NCI-H2196 (cell line): ENCODE measurements around the gene ZNF749.
A peak's percentile ranks its signal among the peaks of the same experiment; 100 is the strongest.
"Not testable (repeated sequence)": the region's sequence is repeated elsewhere in the genome, so short reads cannot be mapped to it uniquely, and the experiment has no call there.

Source experiments
- DNase-seq: peaks from one replicate; lab custom pipeline; 2025; ENCODE audit not compliant: unreplicated experiment; lab: John Stamatoyannopoulos, UW

The ZNF749 gene

GRCh38 chr19:57465680-57466381, 30.7 kb downstream of the ZNF749 start:
- DNase-seq, result no peak

- DNase-seq, result no peak
These were observed 31.4 kb downstream of the ZNF749 start for GRCh38 chr19:57466489-57466888.

DNA sequence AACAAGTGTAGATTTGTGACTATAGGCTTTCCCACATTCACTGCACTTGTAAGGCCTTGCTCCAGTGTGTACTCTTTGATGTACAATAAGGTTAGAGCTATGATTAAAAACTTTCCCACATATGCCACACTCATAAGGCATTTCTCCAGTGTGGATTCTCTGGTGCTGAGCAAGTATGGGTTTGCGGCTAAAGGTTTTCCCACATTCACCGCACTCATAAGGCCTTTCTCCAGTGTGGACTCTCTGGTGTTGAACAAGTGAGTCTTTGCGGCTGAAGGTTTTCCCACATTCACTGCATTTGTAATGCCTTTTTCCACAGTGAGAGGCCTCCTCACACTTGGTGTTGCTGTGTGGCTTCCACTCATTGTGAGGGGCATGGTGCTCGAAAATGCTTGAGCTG, 38.5 kb downstream of the ZNF749 start:
- DNase-seq, result no peak

DNA sequence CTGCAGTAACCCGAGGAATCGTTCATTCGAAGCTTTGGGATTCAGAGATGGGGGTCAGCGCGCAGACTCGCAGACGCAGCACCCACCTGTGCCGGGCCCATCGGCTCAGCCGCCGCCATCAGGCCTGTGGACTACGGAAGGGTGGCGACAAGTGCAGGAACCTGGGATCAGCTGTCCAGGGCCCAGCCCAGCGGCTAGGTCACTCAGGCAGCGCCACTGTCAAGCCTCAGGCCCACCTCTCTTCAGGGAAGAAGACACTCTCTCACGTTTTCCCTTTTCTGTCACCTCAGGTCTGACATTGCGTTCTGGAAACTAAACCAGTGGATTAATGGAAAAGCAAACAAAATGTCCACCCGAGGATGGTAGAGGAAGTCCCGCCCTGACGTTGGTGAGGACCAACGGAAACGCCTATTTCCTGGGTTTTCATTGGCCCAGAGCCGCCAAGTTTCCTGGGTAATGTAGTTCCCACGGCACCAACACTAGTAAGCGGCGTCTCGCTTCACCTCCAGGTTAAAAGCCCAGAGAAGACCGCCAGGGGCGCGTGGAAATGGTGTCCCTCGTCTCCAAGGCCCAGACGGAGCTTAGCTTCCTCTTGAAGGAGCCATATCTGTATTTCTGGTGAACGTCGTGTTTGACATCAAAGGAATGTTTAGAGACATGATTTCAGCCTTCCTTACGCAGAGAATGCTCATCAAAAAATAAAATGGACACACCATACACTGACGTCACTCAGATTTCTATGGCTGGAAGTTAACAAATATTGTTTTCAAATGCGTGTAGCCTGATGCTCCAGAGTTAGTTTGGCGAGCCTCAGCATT, 42.3 kb downstream of the ZNF749 start, which contains the start of gene ZNF772:
Gene ZNF772 (minus strand): TSS at position 376 of the 818 bp plus-strand sequence. CDS start 257 bp downstream, at position 119.
- peak; percentile 94 for DNase-seq

DNA sequence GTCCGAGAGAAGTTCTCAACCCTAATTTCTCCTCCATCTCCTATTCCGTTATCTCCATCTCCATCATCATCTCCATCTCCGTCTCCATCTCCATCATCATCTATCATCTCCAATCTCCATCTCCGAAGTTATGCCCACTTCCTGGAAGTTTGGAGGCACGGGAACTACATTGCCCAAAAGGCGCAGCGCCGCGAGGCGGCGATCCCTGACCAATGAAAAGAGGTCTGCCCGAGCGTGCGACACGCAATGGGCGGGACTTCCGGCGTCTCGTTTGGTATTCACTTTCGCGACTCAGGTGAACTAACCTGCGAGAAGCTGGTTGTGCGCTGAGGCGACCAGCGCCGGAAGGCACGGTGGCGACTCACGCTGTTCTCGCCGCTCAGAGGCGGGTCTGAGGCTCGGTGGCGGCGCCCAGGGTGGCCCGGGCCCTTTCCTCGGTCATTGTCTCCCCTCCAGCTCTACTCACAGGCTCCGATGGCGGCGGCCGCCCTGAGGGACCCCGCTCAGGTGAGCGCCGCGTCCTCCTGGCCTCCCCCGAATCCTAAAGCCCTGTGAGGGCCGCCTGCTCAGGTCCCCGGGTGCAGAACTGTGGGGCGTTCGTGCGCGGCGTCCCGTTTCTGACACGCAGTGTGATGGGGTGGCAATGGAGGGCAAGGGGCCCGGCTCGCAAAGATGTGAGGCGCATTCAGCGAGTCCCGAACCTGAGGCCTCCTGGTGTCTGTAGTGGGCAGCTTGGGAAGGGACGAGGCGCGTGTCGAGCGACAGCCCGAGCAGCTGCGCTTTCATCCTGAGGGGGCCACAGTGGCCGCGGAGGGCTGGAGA, 52.6 kb downstream of the ZNF749 start, which contains the start of gene ZNF419:
Gene ZNF419 (plus strand): TSS at position 274 of the 822 bp plus-strand sequence. CDS start 201 bp downstream, at position 475.
- DNase-seq, result peak; percentile 93

- DNase-seq, result not testable (repeated sequence)
These were observed 53.1 kb downstream of the ZNF749 start for GRCh38 chr19:57488299-57488644.
